CD4-positive, alpha-beta memory T cell (primary cell): Measurements from ENCODE around the gene CEP170B. TPM values are rescaled to one million over a fixed set of nuclear protein-coding genes. Genes with fewer than 3 reads are reported as not detected.
"Not testable (repeated sequence)": the region's sequence is repeated elsewhere in the genome, so short reads cannot be mapped to it uniquely, and the experiment has no call there.

Experiments
- CTCF ChIA-PET: fragments of 350-600 bp; sonication (Branson Sonifier 250); formaldehyde crosslinking; loops from one replicate; lab custom pipeline; 2021; ENCODE audit warnings: inconsistent platforms; ENCODE audit not compliant: partially characterized antibody; lab: Charles Lee
- POLR2A ChIA-PET: fragments of 350-600 bp; sonication (Branson Sonifier 250); formaldehyde crosslinking; loops from one replicate; lab custom pipeline; 2021; ENCODE audit not compliant: partially characterized antibody; lab: Charles Lee
- DNase-seq, 5 donors: peaks; one replicate each; pipeline versions ENCODE4 v3.0.0 to v3.0.0-alpha.2; 2020 to 2022; ENCODE audit warnings: mixed read lengths in 1 of 5
- H3K27ac ChIP-seq: one replicate; pipeline ENCODE4 v1.7.0; 2013; ENCODE audit warnings: low read depth, low read length
- H3K27me3 ChIP-seq: 2 replicates; pipeline ENCODE4 v1.7.0; 2013; ENCODE audit warnings: mild to moderate bottlenecking, low read length, moderate library complexity; ENCODE audit not compliant: insufficient read depth
- H3K36me3 ChIP-seq: 2 replicates; pipeline ENCODE4 v1.7.0; 2013; ENCODE audit warnings: mild to moderate bottlenecking, low read length, moderate library complexity; ENCODE audit not compliant: insufficient read depth
- H3K4me1 ChIP-seq: 2 replicates; pipeline ENCODE4 v1.7.0; 2013; ENCODE audit warnings: mild to moderate bottlenecking, low read length, moderate library complexity; ENCODE audit not compliant: insufficient read depth
- H3K4me3 ChIP-seq, 2 donors: one replicate each; pipeline ENCODE4 v1.7.0; 2013; ENCODE audit warnings: low read length in 2 of 2, mild to moderate bottlenecking in 1 of 2
- H3K9me3 ChIP-seq, 2 donors: one replicate each; pipeline ENCODE4 v1.7.0; 2013; ENCODE audit warnings: low read length in 2 of 2, control low read depth in 1 of 2; ENCODE audit not compliant: control insufficient read depth in 1 of 2
- H3K27ac Mint-ChIP-seq, 7 donors: one replicate each; pipeline ENCODE4 v1.8.0; 2020 to 2021; ENCODE audit warnings: mixed read lengths in 7 of 7, mild to moderate bottlenecking in 6 of 7, inconsistent platforms in 3 of 7, moderate library complexity in 3 of 7
- H3K27me3 Mint-ChIP-seq, 2 donors: one replicate each; pipeline ENCODE4 v1.8.0; 2020 to 2021; ENCODE audit warnings: mixed read lengths in 2 of 2
- H3K36me3 Mint-ChIP-seq, 2 donors: one replicate each; pipeline ENCODE4 v1.8.0; 2020 to 2021; ENCODE audit warnings: mixed read lengths in 2 of 2, inconsistent platforms in 1 of 2, mild to moderate bottlenecking in 1 of 2
- H3K4me1 Mint-ChIP-seq, 4 donors: one replicate each; pipeline ENCODE4 v1.8.0; 2020 to 2021; ENCODE audit warnings: mixed read lengths in 4 of 4, mild to moderate bottlenecking in 1 of 4
- H3K4me3 Mint-ChIP-seq, 8 donors: one replicate each; pipeline ENCODE4 v1.8.0; 2020 to 2021; ENCODE audit warnings: mixed read lengths in 8 of 8, mild to moderate bottlenecking in 7 of 8, moderate library complexity in 6 of 8, inconsistent platforms in 3 of 8
- H3K9me3 Mint-ChIP-seq, 8 donors: one replicate each; pipeline ENCODE4 v1.8.0; 2020 to 2021; ENCODE audit warnings: mixed read lengths in 8 of 8, mild to moderate bottlenecking in 5 of 8, inconsistent platforms in 3 of 8, moderate library complexity in 1 of 8
- intact Hi-C: fragments of 100-400 bp; cut with micrococcal nuclease; formaldehyde crosslinking; loops from one replicate; pipeline ENCODE4 v1.15.1; 2023
- polyA plus RNA-seq, 2 donors: library from polyadenylated mRNA; unstranded; fragments of 300-500 nt; fragmentation: Illumina TruSeq; gene quantifications; one replicate each; pipeline ENCODE4 v1.2.3, GENCODE V29; 2021
- total RNA-seq, 2 experiments: library from RNA; stranded (reverse); gene quantifications; one replicate each; pipeline ENCODE4 v1.2.3, GENCODE V29; 2021

The CEP170B gene
- total and polyA plus RNA-seq, 4 experiments from 2014 or later = 0.16 to 3.8 (median 3.0) TPM; not detected in 1

- H3K36me3 Mint-ChIP-seq = peaks cover 0 to 3% of the 10 kb centered on the region in 2 donors
- no peaks in the 10 kb centered on the region for H3K27me3 ChIP-seq
- H3K4me1 ChIP-seq = peaks cover 21% of the 10 kb centered on the region
- peak in 3 of 5 donors; percentile 6 to 13 (median 9) for DNase-seq
- H3K27me3 Mint-ChIP-seq = peaks cover 2 to 7% of the 10 kb centered on the region in 2 donors
- H3K27ac ChIP-seq = no peak overlapping the region
- H3K9me3 Mint-ChIP-seq = peaks cover 0 to 5% (median 0%) of the 10 kb centered on the region in 8 donors
- peak overlapping the region in 1 of 2 donors; percentile 52 for H3K4me3 ChIP-seq
- peaks cover 14 to 32% (median 24%) of the 10 kb centered on the region in 4 donors for H3K4me1 Mint-ChIP-seq
- no peaks in the 10 kb centered on the region for H3K9me3 ChIP-seq
- peak overlapping the region in 5 of 7 donors; percentile 12 to 87 (median 57) for H3K27ac Mint-ChIP-seq
- H3K36me3 ChIP-seq = no peaks in the 10 kb centered on the region
- POLR2A ChIA-PET = interaction anchor here (1.0 to 4.2 kb wide), 7 partner anchors 26 to 74 kb away, joined by 3 to 30 read pairs (median 7); partner anchors contain the start of genes SIVA1 and ZBTB42
- CTCF ChIA-PET = interaction anchor here (1.1 to 4.6 kb wide), 7 partner anchors 26 to 161 kb away, joined by 3 to 144 read pairs (median 5); partner anchors contain the start of genes SIVA1 and ZBTB42
- intact Hi-C loops = loop anchor here (1.0 to 2.0 kb wide), 3 partner anchors 27 to 59 kb away; partner anchors contain the start of gene CEP170B
- H3K4me3 Mint-ChIP-seq = peak overlapping the region; percentile 79 to 88 (median 82)
Observed at GRCh38 chr14:104826861-104827176, 38.2 kb upstream of the CEP170B start.

- CTCF ChIA-PET = interaction anchor here (1.1 to 4.6 kb wide), 6 partner anchors 27 to 76 kb away, joined by 3 to 144 read pairs (median 9); partner anchors contain the start of genes SIVA1 and ZBTB42
- Histone ChIP-seq H3K9me3 (no peaks in the 10 kb centered on the region), H3K36me3 (no peaks in the 10 kb centered on the region), H3K4me3 (peak overlapping the region in 1 of 2 donors; percentile 52), H3K27ac (no peak overlapping the region), H3K27me3 (no peaks in the 10 kb centered on the region), H3K4me1 (peaks cover 21% of the 10 kb centered on the region)
- Mint-ChIP-seq H3K27ac (peak overlapping the region in 5 of 7 donors; percentile 12 to 89 (median 68)), H3K4me3 (peak overlapping the region; percentile 79 to 88 (median 82)), H3K9me3 (peaks cover 0 to 5% (median 0%) of the 10 kb centered on the region in 8 donors), H3K27me3 (peaks cover 2 to 7% of the 10 kb centered on the region in 2 donors), H3K4me1 (peaks cover 14 to 32% (median 24%) of the 10 kb centered on the region in 4 donors), H3K36me3 (peaks cover 0 to 3% of the 10 kb centered on the region in 2 donors)
- POLR2A ChIA-PET = interaction anchor here (1.1 to 4.2 kb wide), 4 partner anchors 27 to 75 kb away, joined by 4 to 30 read pairs (median 19); partner anchors contain the start of genes SIVA1 and ZBTB42
- intact Hi-C loops = loop anchor here (2.0 kb wide), 1 partner anchor 37 kb away; the partner anchor contains the start of gene CEP170B
- peak; percentile 56 to 74 (median 60) for DNase-seq
Observed at GRCh38 chr14:104827177-104828055, 37.7 kb upstream of the CEP170B start.

- peaks cover 16% of the 10 kb centered on the region for H3K4me1 ChIP-seq
- no peak overlapping the region for H3K4me3 Mint-ChIP-seq
- peaks cover 0 to 1% of the 10 kb centered on the region in 2 donors for H3K27me3 Mint-ChIP-seq
- H3K27ac ChIP-seq = no peak overlapping the region
- no peaks in the 10 kb centered on the region for H3K9me3 Mint-ChIP-seq
- H3K9me3 ChIP-seq = no peaks in the 10 kb centered on the region
- no peaks in the 10 kb centered on the region for H3K36me3 ChIP-seq
- ChIA-PET CTCF (no interaction called here), POLR2A (interaction anchor here (0.8 kb wide), 1 partner anchor 37 kb away, joined by 3 read pairs; no protein-coding TSS in a partner anchor)
- DNase-seq = no peak
- peaks cover 1 to 16% (median 10%) of the 10 kb centered on the region in 4 donors for H3K4me1 Mint-ChIP-seq
- no peak overlapping the region for H3K4me3 ChIP-seq
- peaks cover 0 to 1% of the 10 kb centered on the region in 2 donors for H3K36me3 Mint-ChIP-seq
- intact Hi-C loops = no loop called here
- peak overlapping the region in 2 of 7 donors; percentile 2 to 39 for H3K27ac Mint-ChIP-seq
- H3K27me3 ChIP-seq = no peaks in the 10 kb centered on the region
Observed at GRCh38 chr14:104830781-104831180, 34.3 kb upstream of the CEP170B start.

- H3K4me1 Mint-ChIP-seq, H3K27ac ChIP-seq, POLR2A ChIA-PET, H3K9me3 Mint-ChIP-seq, intact Hi-C loops, H3K27me3 ChIP-seq, H3K27ac Mint-ChIP-seq, DNase-seq, H3K4me1 ChIP-seq, H3K36me3 Mint-ChIP-seq, H3K9me3 ChIP-seq, CTCF ChIA-PET, H3K4me3 Mint-ChIP-seq, H3K36me3 ChIP-seq, H3K27me3 Mint-ChIP-seq, H3K4me3 ChIP-seq: not testable (repeated sequence)
Observed at GRCh38 chr14:104836171-104836935, 28.7 kb upstream of the CEP170B start.

- ChIA-PET POLR2A (no interaction called here), CTCF (no interaction called here)
- Histone ChIP-seq H3K4me1 (peaks cover 5% of the 10 kb centered on the region), H3K4me3 (no peak overlapping the region), H3K36me3 (no peaks in the 10 kb centered on the region), H3K9me3 (no peaks in the 10 kb centered on the region), H3K27me3 (peaks cover 32% of the 10 kb centered on the region), H3K27ac (no peak overlapping the region)
- H3K4me1 Mint-ChIP-seq = no peaks in the 10 kb centered on the region
- H3K36me3 Mint-ChIP-seq = no peaks in the 10 kb centered on the region
- H3K4me3 Mint-ChIP-seq = no peak overlapping the region
- intact Hi-C loops = no loop called here
- peak overlapping the region in 1 of 7 donors; percentile 52 for H3K27ac Mint-ChIP-seq
- DNase-seq = no peak
- no peaks in the 10 kb centered on the region for H3K9me3 Mint-ChIP-seq
- H3K27me3 Mint-ChIP-seq = peaks cover 27 to 35% of the 10 kb centered on the region in 2 donors
Observed at GRCh38 chr14:104841730-104842129, 23.3 kb upstream of the CEP170B start.

GRCh38 chr14:104843006-104843405 lies 22.1 kb upstream of the CEP170B start:
- ChIA-PET POLR2A (no interaction called here), CTCF (no interaction called here)
- intact Hi-C loops = no loop called here
- no peaks in the 10 kb centered on the region for H3K36me3 Mint-ChIP-seq
- H3K9me3 ChIP-seq = no peaks in the 10 kb centered on the region
- peaks cover 5% of the 10 kb centered on the region for H3K4me1 ChIP-seq
- no peak overlapping the region for H3K27ac ChIP-seq
- H3K27ac Mint-ChIP-seq = no peak overlapping the region
- H3K36me3 ChIP-seq = no peaks in the 10 kb centered on the region
- no peak overlapping the region for H3K4me3 ChIP-seq
- DNase-seq = no peak
- H3K4me3 Mint-ChIP-seq = no peak overlapping the region
- H3K4me1 Mint-ChIP-seq = no peaks in the 10 kb centered on the region
- peaks cover 32% of the 10 kb centered on the region for H3K27me3 ChIP-seq
- H3K27me3 Mint-ChIP-seq = peaks cover 30 to 37% of the 10 kb centered on the region in 2 donors
- no peaks in the 10 kb centered on the region for H3K9me3 Mint-ChIP-seq
